ENCODE results near the gene KBTBD7.

- no peak for TF ChIP-seq CTCF (IDR thresholded peaks at IDR 0.05)
- TF ChIP-seq POLR2A (IDR thresholded peaks at IDR 0.05) = no peak
Measured at GRCh38 chr13:41196620-41197019, 2.3 kb upstream of the KBTBD7 start.
